Measurements from ENCODE around the gene KYNU. TPM values are rescaled to one million over a fixed set of nuclear protein-coding genes. Genes with fewer than 3 reads are reported as not detected.

The KYNU gene
- total RNA-seq, 1 experiment from 2014 or later: not detected

GRCh38 chr2:142907653-142908052, 30.2 kb downstream of the KYNU start:
- no peak for DNase-seq (ENCODE audit: low read depth in 1 of 2, low spot score in 2 of 2)
- Histone ChIP-seq H3K36me3 (no peaks in the 10 kb centered on the region), H3K9me3 (replicated peaks) (no peaks in the 10 kb centered on the region)

GRCh38 chr2:142914507-142915313, 37.2 kb downstream of the KYNU start:
- Histone ChIP-seq H3K4me3 (no peak overlapping the region), H3K4me1 (replicated peaks) (no peaks in the 10 kb centered on the region), H3K36me3 (no peaks in the 10 kb centered on the region), H3K27ac (no peak overlapping the region), H3K9me3 (replicated peaks) (no peaks in the 10 kb centered on the region), H3K27me3 (replicated peaks) (no peaks in the 10 kb centered on the region)
- no peak for DNase-seq (ENCODE audit: low read depth in 1 of 2, low spot score in 2 of 2)

More at GRCh38 chr2:142907653-142908052, 30.2 kb downstream of the KYNU start:
- H3K4me3 ChIP-seq: no peak overlapping the region
- H3K27me3 ChIP-seq (replicated peaks): no peaks in the 10 kb centered on the region
- no peaks in the 10 kb centered on the region for H3K4me1 ChIP-seq (replicated peaks)
- no peak overlapping the region for H3K27ac ChIP-seq

- no peaks in the 10 kb centered on the region for H3K27me3 ChIP-seq (replicated peaks)
- H3K4me3 ChIP-seq: no peak overlapping the region
- H3K36me3 ChIP-seq: no peaks in the 10 kb centered on the region
- no peak overlapping the region for H3K27ac ChIP-seq
- no peak for DNase-seq (ENCODE audit: low read depth in 1 of 2, low spot score in 2 of 2)
- no peaks in the 10 kb centered on the region for H3K4me1 ChIP-seq (replicated peaks)
- no peaks in the 10 kb centered on the region for H3K9me3 ChIP-seq (replicated peaks)
Observed at GRCh38 chr2:142915502-142915901, 38.0 kb downstream of the KYNU start.

GRCh38 chr2:142918624-142919023, 41.2 kb downstream of the KYNU start:
- Histone ChIP-seq H3K4me3 (no peak overlapping the region), H3K9me3 (replicated peaks) (no peaks in the 10 kb centered on the region), H3K27me3 (replicated peaks) (no peaks in the 10 kb centered on the region), H3K36me3 (no peaks in the 10 kb centered on the region), H3K27ac (no peak overlapping the region), H3K4me1 (replicated peaks) (no peaks in the 10 kb centered on the region)
- DNase-seq (ENCODE audit: low read depth in 1 of 2, low spot score in 2 of 2): no peak

- Histone ChIP-seq H3K4me3 (no peak overlapping the region), H3K27me3 (replicated peaks) (no peaks in the 10 kb centered on the region), H3K36me3 (no peaks in the 10 kb centered on the region), H3K4me1 (replicated peaks) (no peaks in the 10 kb centered on the region), H3K27ac (no peak overlapping the region), H3K9me3 (replicated peaks) (no peaks in the 10 kb centered on the region)
- DNase-seq (ENCODE audit: low read depth in 1 of 2, low spot score in 2 of 2): no peak
Observed at GRCh38 chr2:142920571-142920970, 43.1 kb downstream of the KYNU start.

- no peaks in the 10 kb centered on the region for H3K9me3 ChIP-seq (replicated peaks)
- no peaks in the 10 kb centered on the region for H3K27me3 ChIP-seq (replicated peaks)
- H3K4me3 ChIP-seq: no peak overlapping the region
- no peaks in the 10 kb centered on the region for H3K4me1 ChIP-seq (replicated peaks)
- H3K27ac ChIP-seq: no peak overlapping the region
- no peak for DNase-seq (ENCODE audit: low read depth in 1 of 2, low spot score in 2 of 2)
- no peaks in the 10 kb centered on the region for H3K36me3 ChIP-seq
Observed at GRCh38 chr2:142926445-142926844, 49.0 kb downstream of the KYNU start.

- DNase-seq (ENCODE audit: low read depth in 1 of 2, low spot score in 2 of 2): no peak
- Histone ChIP-seq H3K9me3 (replicated peaks) (no peaks in the 10 kb centered on the region), H3K27me3 (replicated peaks) (no peaks in the 10 kb centered on the region), H3K36me3 (no peaks in the 10 kb centered on the region), H3K4me1 (replicated peaks) (no peaks in the 10 kb centered on the region), H3K27ac (no peak overlapping the region), H3K4me3 (no peak overlapping the region)
Observed at GRCh38 chr2:142930835-142931398, 53.5 kb downstream of the KYNU start.

GRCh38 chr2:142933916-142934315, 56.5 kb downstream of the KYNU start:
- no peaks in the 10 kb centered on the region for H3K27me3 ChIP-seq (replicated peaks)
- no peaks in the 10 kb centered on the region for H3K9me3 ChIP-seq (replicated peaks)
- no peak overlapping the region for H3K4me3 ChIP-seq

GRCh38 chr2:142935563-142936089, 58.2 kb downstream of the KYNU start:
- H3K4me3 ChIP-seq: no peak overlapping the region
- H3K27ac ChIP-seq: no peak overlapping the region

More at GRCh38 chr2:142933916-142934315, 56.5 kb downstream of the KYNU start:
- H3K27ac ChIP-seq: no peak overlapping the region
- no peaks in the 10 kb centered on the region for H3K4me1 ChIP-seq (replicated peaks)
- H3K36me3 ChIP-seq: no peaks in the 10 kb centered on the region
- no peak for DNase-seq (ENCODE audit: low read depth in 1 of 2, low spot score in 2 of 2)

GRCh38 chr2:142936629-142937028, 59.2 kb downstream of the KYNU start:
- Histone ChIP-seq H3K4me1 (replicated peaks) (no peaks in the 10 kb centered on the region), H3K9me3 (replicated peaks) (no peaks in the 10 kb centered on the region), H3K27ac (no peak overlapping the region), H3K36me3 (no peaks in the 10 kb centered on the region), H3K27me3 (replicated peaks) (no peaks in the 10 kb centered on the region), H3K4me3 (no peak overlapping the region)
- no peak for DNase-seq (ENCODE audit: low read depth in 1 of 2, low spot score in 2 of 2)

More at GRCh38 chr2:142935563-142936089, 58.2 kb downstream of the KYNU start:
- DNase-seq (ENCODE audit: low read depth in 1 of 2, low spot score in 2 of 2): no peak
- H3K4me1 ChIP-seq (replicated peaks): no peaks in the 10 kb centered on the region
- no peaks in the 10 kb centered on the region for H3K27me3 ChIP-seq (replicated peaks)
- no peaks in the 10 kb centered on the region for H3K36me3 ChIP-seq
- H3K9me3 ChIP-seq (replicated peaks): no peaks in the 10 kb centered on the region

GRCh38 chr2:142937347-142937746, 59.9 kb downstream of the KYNU start:
- Histone ChIP-seq H3K9me3 (replicated peaks) (no peaks in the 10 kb centered on the region), H3K27ac (no peak overlapping the region), H3K4me3 (no peak overlapping the region), H3K27me3 (replicated peaks) (no peaks in the 10 kb centered on the region), H3K4me1 (replicated peaks) (no peaks in the 10 kb centered on the region), H3K36me3 (no peaks in the 10 kb centered on the region)
- no peak for DNase-seq (ENCODE audit: low read depth in 1 of 2, low spot score in 2 of 2)

GRCh38 chr2:142938240-142938639, 60.8 kb downstream of the KYNU start:
- DNase-seq (ENCODE audit: low read depth in 1 of 2, low spot score in 2 of 2): no peak
- Histone ChIP-seq H3K36me3 (no peaks in the 10 kb centered on the region), H3K9me3 (replicated peaks) (no peaks in the 10 kb centered on the region), H3K4me3 (no peak overlapping the region), H3K4me1 (replicated peaks) (no peaks in the 10 kb centered on the region), H3K27me3 (replicated peaks) (no peaks in the 10 kb centered on the region), H3K27ac (no peak overlapping the region)

- no peaks in the 10 kb centered on the region for H3K4me1 ChIP-seq (replicated peaks)
- DNase-seq (ENCODE audit: low read depth in 1 of 2, low spot score in 2 of 2): no peak
- H3K27me3 ChIP-seq (replicated peaks): no peaks in the 10 kb centered on the region
- H3K36me3 ChIP-seq: no peaks in the 10 kb centered on the region
- H3K9me3 ChIP-seq (replicated peaks): no peaks in the 10 kb centered on the region
- no peak overlapping the region for H3K27ac ChIP-seq
- H3K4me3 ChIP-seq: no peak overlapping the region
Observed at GRCh38 chr2:142940606-142941223, 63.3 kb downstream of the KYNU start.

- no peak for DNase-seq (ENCODE audit: low read depth in 1 of 2, low spot score in 2 of 2)
- no peak overlapping the region for H3K27ac ChIP-seq
- H3K27me3 ChIP-seq (replicated peaks): no peaks in the 10 kb centered on the region
- peaks cover 8% of the 10 kb centered on the region for H3K4me1 ChIP-seq (replicated peaks)
- no peaks in the 10 kb centered on the region for H3K9me3 ChIP-seq (replicated peaks)
- no peak overlapping the region for H3K4me3 ChIP-seq
- no peaks in the 10 kb centered on the region for H3K36me3 ChIP-seq
Observed at GRCh38 chr2:142942690-142943089, 65.2 kb downstream of the KYNU start.
